ENCODE data around the gene MEGF11.

DNA sequence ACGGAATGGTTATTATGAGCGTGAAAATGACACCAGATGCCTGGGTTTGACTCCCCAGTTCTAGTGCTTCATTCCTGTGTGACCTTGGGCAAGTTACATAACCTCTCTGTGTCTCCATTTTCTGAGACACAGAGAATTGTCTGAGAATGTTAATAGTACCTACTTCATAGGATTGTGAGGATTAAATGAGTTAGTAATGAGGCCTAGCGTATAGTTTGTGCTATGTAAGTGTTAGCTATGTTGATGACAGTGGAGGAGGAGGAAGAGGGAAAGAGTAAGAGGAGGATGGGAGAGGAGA is 150.3 kb downstream of the MEGF11 start:
- TF ChIP-seq, protein P1, sequence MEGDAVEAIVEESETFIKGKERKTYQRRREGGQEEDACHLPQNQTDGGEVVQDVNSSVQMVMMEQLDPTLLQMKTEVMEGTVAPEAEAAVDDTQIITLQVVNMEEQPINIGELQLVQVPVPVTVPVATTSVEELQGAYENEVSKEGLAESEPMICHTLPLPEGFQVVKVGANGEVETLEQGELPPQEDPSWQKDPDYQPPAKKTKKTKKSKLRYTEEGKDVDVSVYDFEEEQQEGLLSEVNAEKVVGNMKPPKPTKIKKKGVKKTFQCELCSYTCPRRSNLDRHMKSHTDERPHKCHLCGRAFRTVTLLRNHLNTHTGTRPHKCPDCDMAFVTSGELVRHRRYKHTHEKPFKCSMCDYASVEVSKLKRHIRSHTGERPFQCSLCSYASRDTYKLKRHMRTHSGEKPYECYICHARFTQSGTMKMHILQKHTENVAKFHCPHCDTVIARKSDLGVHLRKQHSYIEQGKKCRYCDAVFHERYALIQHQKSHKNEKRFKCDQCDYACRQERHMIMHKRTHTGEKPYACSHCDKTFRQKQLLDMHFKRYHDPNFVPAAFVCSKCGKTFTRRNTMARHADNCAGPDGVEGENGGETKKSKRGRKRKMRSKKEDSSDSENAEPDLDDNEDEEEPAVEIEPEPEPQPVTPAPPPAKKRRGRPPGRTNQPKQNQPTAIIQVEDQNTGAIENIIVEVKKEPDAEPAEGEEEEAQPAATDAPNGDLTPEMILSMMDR (conservative IDR thresholded peaks at IDR 0.05; ENCODE audit: low read depth, low read length) = no peak
- TF ChIP-seq EZH2phosphoT487 (IDR thresholded peaks at IDR 0.05; ENCODE audit: borderline replicate concordance, low read length) = no peak
